Measurements from ENCODE around the gene DCBLD1.

DNA sequence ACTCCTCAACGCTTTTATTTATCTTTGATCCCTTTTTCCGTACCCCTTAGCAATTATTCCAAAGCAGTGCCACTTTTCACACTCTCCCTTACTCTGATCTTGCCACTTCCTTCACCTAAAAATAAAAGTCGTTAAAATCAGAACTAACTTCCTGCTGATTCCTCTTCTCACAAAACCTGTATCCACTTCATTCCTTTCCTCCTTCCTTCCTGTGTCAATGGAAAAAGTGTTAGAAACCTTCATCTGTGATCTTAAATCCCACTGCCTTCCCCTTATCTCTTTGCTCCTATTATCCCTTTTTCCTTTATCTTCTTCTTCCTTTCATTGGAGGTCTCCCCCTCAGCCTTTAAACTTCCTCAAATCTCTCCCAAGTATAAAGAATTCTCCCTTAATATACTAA lies 70.7 kb downstream of the DCBLD1 start:
- TF ChIP-seq, protein P1, sequence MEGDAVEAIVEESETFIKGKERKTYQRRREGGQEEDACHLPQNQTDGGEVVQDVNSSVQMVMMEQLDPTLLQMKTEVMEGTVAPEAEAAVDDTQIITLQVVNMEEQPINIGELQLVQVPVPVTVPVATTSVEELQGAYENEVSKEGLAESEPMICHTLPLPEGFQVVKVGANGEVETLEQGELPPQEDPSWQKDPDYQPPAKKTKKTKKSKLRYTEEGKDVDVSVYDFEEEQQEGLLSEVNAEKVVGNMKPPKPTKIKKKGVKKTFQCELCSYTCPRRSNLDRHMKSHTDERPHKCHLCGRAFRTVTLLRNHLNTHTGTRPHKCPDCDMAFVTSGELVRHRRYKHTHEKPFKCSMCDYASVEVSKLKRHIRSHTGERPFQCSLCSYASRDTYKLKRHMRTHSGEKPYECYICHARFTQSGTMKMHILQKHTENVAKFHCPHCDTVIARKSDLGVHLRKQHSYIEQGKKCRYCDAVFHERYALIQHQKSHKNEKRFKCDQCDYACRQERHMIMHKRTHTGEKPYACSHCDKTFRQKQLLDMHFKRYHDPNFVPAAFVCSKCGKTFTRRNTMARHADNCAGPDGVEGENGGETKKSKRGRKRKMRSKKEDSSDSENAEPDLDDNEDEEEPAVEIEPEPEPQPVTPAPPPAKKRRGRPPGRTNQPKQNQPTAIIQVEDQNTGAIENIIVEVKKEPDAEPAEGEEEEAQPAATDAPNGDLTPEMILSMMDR (IDR thresholded peaks at IDR 0.05; ENCODE audit: low read length), result no peak
- no peak for TF ChIP-seq EZH2 (IDR thresholded peaks at IDR 0.05; ENCODE audit: borderline replicate concordance, low read length)

Data from OCI-LY1 (cell line).